ENCODE data around the gene EHBP1.

The EHBP1 gene

GRCh38 chr2:63035169-63035568, 329.7 kb downstream of the EHBP1 start:
- no peak for DNase-seq

- DNase-seq = no peak
Observed at GRCh38 chr2:63035660-63036059, 330.1 kb downstream of the EHBP1 start.

- DNase-seq = no peak
Observed at GRCh38 chr2:63038034-63038433, 332.5 kb downstream of the EHBP1 start.

GRCh38 chr2:63040586-63040985, 335.1 kb downstream of the EHBP1 start:
- no peak for DNase-seq

- no peak for DNase-seq
Observed at GRCh38 chr2:63041592-63041991, 336.1 kb downstream of the EHBP1 start.

GRCh38 chr2:63044362-63045327, 339.1 kb downstream of the EHBP1 start:
- DNase-seq = no peak

- DNase-seq = no peak
Observed at GRCh38 chr2:63046552-63046951, 341.0 kb downstream of the EHBP1 start.

GRCh38 chr2:63046961-63047320, 341.4 kb downstream of the EHBP1 start:
- DNase-seq = no peak

GRCh38 chr2:63047321-63048279, 342.1 kb downstream of the EHBP1 start:
- DNase-seq = no peak

GRCh38 chr2:63048367-63049171, 343.1 kb downstream of the EHBP1 start:
- no peak for DNase-seq

- DNase-seq = no peak
Observed at GRCh38 chr2:63049211-63049969, 343.9 kb downstream of the EHBP1 start.

- DNase-seq = no peak
Observed at GRCh38 chr2:63049970-63050333, 344.4 kb downstream of the EHBP1 start.

GRCh38 chr2:63050334-63051041, 345.0 kb downstream of the EHBP1 start, which contains the start of gene OTX1:
OTX1 (plus strand) TSS chr2:63050830; CDS start chr2:63052991, 2,161 bp downstream.
- DNase-seq = peak; percentile 51

GRCh38 chr2:63051042-63051794, 345.7 kb downstream of the EHBP1 start:
- DNase-seq = no peak

- no peak for DNase-seq
Observed at GRCh38 chr2:63051795-63052333, 346.4 kb downstream of the EHBP1 start.

- DNase-seq = no peak
Observed at GRCh38 chr2:63052411-63053080, 347.0 kb downstream of the EHBP1 start.

GRCh38 chr2:63053081-63053888, 347.8 kb downstream of the EHBP1 start:
- no peak for DNase-seq

- no peak for DNase-seq
Observed at GRCh38 chr2:63053889-63054602, 348.5 kb downstream of the EHBP1 start.

Measured in stimulated activated CD4-positive, alpha-beta T cell treated with anti-CD3 and anti-CD28 coated beads, Interleukin-12 subunit alpha, Interleukin-12 subunit beta, amount 100 ng/mL, for 4 hours (primary cell).